H9 (cell line): Measurements from ENCODE around the gene COPB1. TPM values are rescaled to one million over a fixed set of nuclear protein-coding genes. Genes with fewer than 3 reads are reported as not detected.

Experiments used
- DNase-seq: peaks from one replicate; pipeline ENCODE4 v3.0.0-alpha.2; 2017
- H2AFZ ChIP-seq: one replicate; pipeline ENCODE4 v1.6.1; 2013; ENCODE audit warnings: mild to moderate bottlenecking, low read length, control low read depth, moderate library complexity
- H2AK5ac ChIP-seq: 2 replicates; pipeline ENCODE4 v1.6.1; 2013; ENCODE audit warnings: low read length, control low read depth, mixed read lengths; ENCODE audit not compliant: insufficient read length
- H2BK120ac ChIP-seq: one replicate; pipeline ENCODE4 v1.6.1; 2013; ENCODE audit warnings: low read depth, mild to moderate bottlenecking, low read length, control low read depth, inconsistent platforms; ENCODE audit not compliant: poor library complexity, severe bottlenecking
- H2BK12ac ChIP-seq: 2 replicates; pipeline ENCODE4 v1.6.1; 2013; ENCODE audit warnings: low read length, control low read depth, mixed read lengths, low read depth; ENCODE audit not compliant: insufficient read length
- H2BK15ac ChIP-seq: 2 replicates; pipeline ENCODE4 v1.6.1; 2013; ENCODE audit warnings: low read depth, low read length, control low read depth
- H2BK20ac ChIP-seq: one replicate; pipeline ENCODE4 v1.6.1; 2013; ENCODE audit warnings: low read depth, mild to moderate bottlenecking, low read length, control low read depth, inconsistent platforms; ENCODE audit not compliant: poor library complexity, severe bottlenecking
- H2BK5ac ChIP-seq: 2 replicates; pipeline ENCODE4 v1.6.1; 2013; ENCODE audit warnings: low read length, control low read depth, mixed read lengths; ENCODE audit not compliant: insufficient read length
- H3K14ac ChIP-seq: 2 replicates; pipeline ENCODE4 v1.6.1; 2013; ENCODE audit warnings: low read length, control low read depth; ENCODE audit not compliant: insufficient read depth
- H3K18ac ChIP-seq: 2 replicates; pipeline ENCODE4 v1.6.1; 2013; ENCODE audit warnings: low read depth, mild to moderate bottlenecking, mixed read lengths, low read length, control low read depth; ENCODE audit not compliant: insufficient read length
- H3K23ac ChIP-seq: 2 replicates; pipeline ENCODE4 v1.6.1; 2013; ENCODE audit warnings: low read length, control low read depth, mixed read lengths, low read depth; ENCODE audit not compliant: insufficient read length
- H3K23me2 ChIP-seq: 2 replicates; pipeline ENCODE4 v1.6.1; 2013; ENCODE audit warnings: low read depth, mild to moderate bottlenecking, mixed read lengths, low read length, control low read depth; ENCODE audit not compliant: insufficient read length, poor library complexity, severe bottlenecking
- H3K27ac ChIP-seq: 2 replicates; pipeline ENCODE4 v1.5.1; 2013; ENCODE audit warnings: low read length, control low read depth, mixed read lengths, low read depth; ENCODE audit not compliant: insufficient read length
- H3K27me3 ChIP-seq: 2 replicates; pipeline ENCODE4 v1.6.1; 2013; ENCODE audit warnings: low read length, control low read depth, inconsistent platforms; ENCODE audit not compliant: insufficient read depth
- H3K4ac ChIP-seq: 2 replicates; pipeline ENCODE4 v1.6.1; 2013; ENCODE audit warnings: low read depth, mild to moderate bottlenecking, control low read depth, inconsistent platforms, low read length, moderate library complexity
- H3K4me1 ChIP-seq: 2 replicates; pipeline ENCODE4 v1.6.1; 2013; ENCODE audit warnings: low read length, control low read depth, inconsistent platforms; ENCODE audit not compliant: insufficient read depth
- H3K4me2 ChIP-seq: 2 replicates; pipeline ENCODE4 v1.6.1; 2013; ENCODE audit warnings: low read length, control low read depth, mixed read lengths; ENCODE audit not compliant: insufficient read length, insufficient read depth
- H3K56ac ChIP-seq: 2 replicates; pipeline ENCODE4 v1.6.1; 2013; ENCODE audit warnings: low read depth, mild to moderate bottlenecking, mixed read lengths, low read length, control low read depth; ENCODE audit not compliant: insufficient read length
- H3K79me1 ChIP-seq: 2 replicates; pipeline ENCODE4 v1.6.1; 2013; ENCODE audit warnings: low read depth, mild to moderate bottlenecking, moderate library complexity, low read length, control low read depth, inconsistent platforms; ENCODE audit not compliant: insufficient read depth, poor library complexity, severe bottlenecking
- H3K79me2 ChIP-seq: 2 replicates; pipeline ENCODE4 v1.6.1; 2013; ENCODE audit warnings: low read length, control low read depth, inconsistent platforms; ENCODE audit not compliant: insufficient read depth
- H3K9ac ChIP-seq: 2 replicates; pipeline ENCODE4 v1.6.1; 2013; ENCODE audit warnings: low read length, control low read depth, mixed read lengths; ENCODE audit not compliant: insufficient read length; ENCODE audit errors: extremely low read depth
- H3K9me3 ChIP-seq: one replicate; pipeline ENCODE4 v1.6.1; 2013; ENCODE audit warnings: low read depth, low read length, inconsistent platforms; ENCODE audit not compliant: control insufficient read depth
- H3T11ph ChIP-seq: one replicate; pipeline ENCODE4 v1.6.1; 2013; ENCODE audit warnings: mild to moderate bottlenecking, low read length, control low read depth, inconsistent platforms
- H4K20me1 ChIP-seq: one replicate; pipeline ENCODE4 v1.6.1; 2013; ENCODE audit not compliant: control insufficient read depth, insufficient read length, insufficient read depth
- H4K5ac ChIP-seq: 2 replicates; pipeline ENCODE4 v1.6.1; 2013; ENCODE audit warnings: low read depth, mild to moderate bottlenecking, mixed read lengths, low read length, control low read depth; ENCODE audit not compliant: insufficient read length
- H4K8ac ChIP-seq: replicated peaks from 2 replicates; pipeline ENCODE4 v1.6.1; 2013; ENCODE audit warnings: low read length, control low read depth, mixed read lengths, low read depth; ENCODE audit not compliant: insufficient read length
- H4K91ac ChIP-seq: 2 replicates; pipeline ENCODE4 v1.6.1; 2013; ENCODE audit warnings: low read depth, mild to moderate bottlenecking, moderate library complexity, mixed read lengths, low read length, control low read depth; ENCODE audit not compliant: insufficient read length
- H3K27ac Mint-ChIP-seq, 3 experiments: 2 replicates in 2 of 3; 3 replicates in 1 of 3; pipeline ENCODE4 v1.8.0; 2020 to 2021; ENCODE audit warnings: mixed read lengths in 3 of 3, mild to moderate bottlenecking in 1 of 3, moderate library complexity in 1 of 3
- H3K27me3 Mint-ChIP-seq: 2 replicates; pipeline ENCODE4 v1.8.0; 2021; ENCODE audit warnings: low read depth, mild to moderate bottlenecking, moderate library complexity, mixed read lengths
- H3K36me3 Mint-ChIP-seq, 3 experiments: 2 replicates in 2 of 3; 3 replicates in 1 of 3; pipeline ENCODE4 v1.8.0; 2020 to 2021; ENCODE audit warnings: low read depth in 3 of 3, mixed read lengths in 3 of 3; ENCODE audit not compliant: insufficient read depth in 1 of 3
- H3K4me1 Mint-ChIP-seq, 2 experiments: 2 replicates each; pipeline ENCODE4 v1.8.0; 2020; ENCODE audit warnings: mixed read lengths in 2 of 2
- H3K4me3 Mint-ChIP-seq, 2 experiments: 2 replicates in 1 of 2; 3 replicates in 1 of 2; pipeline ENCODE4 v1.8.0; 2020 to 2021; ENCODE audit warnings: mild to moderate bottlenecking in 2 of 2, mixed read lengths in 2 of 2, moderate library complexity in 1 of 2
- H3K9me3 Mint-ChIP-seq, 2 experiments: 2 replicates in 1 of 2; 3 replicates in 1 of 2; pipeline ENCODE4 v1.8.0; 2020; ENCODE audit warnings: mild to moderate bottlenecking in 2 of 2, mixed read lengths in 2 of 2, moderate library complexity in 1 of 2
- CTCF ChIP-seq: fragments of 200-600 bp; sonication (generic); conservative IDR thresholded peaks from 3 replicates; pipeline ENCODE4 v1.8.0; 2021; ENCODE audit warnings: antibody characterized with exemption, mild to moderate bottlenecking
- WGBS: extraction: QIAGEN DNeasy Blood & Tissue Kit; methylation state at CpG from one replicate; pipeline ENCODE4 v1.1.7; 2013; ENCODE audit warnings: missing lambda C conversion rate, low lambda C conversion rate, mixed read lengths; ENCODE audit not compliant: insufficient read length; ENCODE audit errors: extremely low coverage; 5-methylcytosine and 5-hydroxymethylcytosine counted together
- total RNA-seq: library from RNA; stranded (reverse); gene quantifications from 2 replicates; pipeline ENCODE4 v1.2.1, GENCODE V29; 2021

The COPB1 gene
- total RNA-seq, 1 experiment from 2014 or later, result 71.6 TPM

DNA sequence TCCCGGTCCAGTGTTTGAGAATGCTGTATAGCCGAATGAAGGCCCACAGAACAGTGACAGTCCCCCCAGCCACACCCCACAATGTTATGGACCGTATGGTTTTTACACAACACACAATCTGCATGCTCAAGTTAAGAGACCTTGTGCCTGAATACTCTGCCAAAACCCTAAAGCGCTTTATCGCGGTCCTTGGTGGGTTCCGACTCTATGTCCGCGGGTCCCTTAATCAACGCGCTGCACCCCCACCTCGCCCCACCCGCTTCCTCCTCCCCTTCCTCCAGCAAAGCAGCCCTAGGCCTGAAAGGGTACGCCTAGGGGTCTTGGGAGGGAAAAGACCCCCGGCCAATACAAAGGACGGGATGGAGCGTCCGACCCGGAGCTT lies 442 bp downstream of the COPB1 start:
- peak overlapping the region; percentile 95 to 96 for H3K4me3 Mint-ChIP-seq
- Histone ChIP-seq H3K4ac (no peak overlapping the region), H4K20me1 (no peaks in the 10 kb centered on the region), H3K18ac (no peak overlapping the region), H3K79me2 (no peaks in the 10 kb centered on the region), H3T11ph (no peak overlapping the region), H3K23ac (no peak overlapping the region), H4K5ac (no peak overlapping the region), H2BK120ac (no peak overlapping the region), H2BK5ac (no peak overlapping the region), H2BK15ac (no peak overlapping the region), H3K27me3 (no peaks in the 10 kb centered on the region), H3K56ac (no peak overlapping the region), H3K23me2 (peaks cover 6% of the 10 kb centered on the region), H4K8ac (no peak overlapping the region), H2AFZ (peak overlapping the region; percentile 42), H2AK5ac (no peak overlapping the region), H3K4me1 (no peaks in the 10 kb centered on the region), H4K91ac (no peak overlapping the region), H3K14ac (no peak overlapping the region), H3K9me3 (no peaks in the 10 kb centered on the region), H2BK20ac (no peak overlapping the region), H3K9ac (peak overlapping the region; percentile 79), H3K27ac (no peak overlapping the region), H3K79me1 (no peaks in the 10 kb centered on the region), H2BK12ac (no peak overlapping the region), H3K4me2 (peak overlapping the region; percentile 73)
- peak overlapping the region in 2 of 3 experiments; percentile 41 to 44; a peak in 3 of 7 replicates for H3K27ac Mint-ChIP-seq
- H3K9me3 Mint-ChIP-seq, result no peaks in the 10 kb centered on the region
- WGBS, result no CpG with 5 or more reads among the region's 19 CpGs
- TF ChIP-seq CTCF, result no peak
- H3K27me3 Mint-ChIP-seq, result no peaks in the 10 kb centered on the region
- DNase-seq, result peak; percentile 35
- H3K4me1 Mint-ChIP-seq, result peaks cover 8 to 9% of the 10 kb centered on the region in 2 experiments
- peaks cover 9 to 39% (median 35%) of the 10 kb centered on the region in 3 experiments; a peak in 6 of 7 replicates for H3K36me3 Mint-ChIP-seq
